HK-2 (cell line): ENCODE results near the gene GRAMD2B.
"Not testable (repeated sequence)": the region's sequence is repeated elsewhere in the genome, so short reads cannot be mapped to it uniquely, and the experiment has no call there.

Experiments
- DNase-seq: peaks from one replicate; pipeline ENCODE4 v3.0.0-alpha.2; 2018; ENCODE audit not compliant: unreplicated experiment

GRAMD2B gene

GRCh38 chr5:126449751-126450271 lies 26.6 kb downstream of the GRAMD2B start:
- no peak for DNase-seq

GRCh38 chr5:126450346-126450745 lies 27.1 kb downstream of the GRAMD2B start:
- no peak for DNase-seq

GRCh38 chr5:126450907-126451306 lies 27.7 kb downstream of the GRAMD2B start:
- no peak for DNase-seq

GRCh38 chr5:126452477-126452876 lies 29.3 kb downstream of the GRAMD2B start:
- DNase-seq: no peak

- no peak for DNase-seq
These were observed 30.9 kb downstream of the GRAMD2B start for GRCh38 chr5:126454081-126454480.

- no peak for DNase-seq
These were observed 31.3 kb downstream of the GRAMD2B start for GRCh38 chr5:126454535-126454934.

- DNase-seq: no peak
These were observed 32.1 kb downstream of the GRAMD2B start for GRCh38 chr5:126455264-126455663.

- DNase-seq: no peak
These were observed 32.5 kb downstream of the GRAMD2B start for GRCh38 chr5:126455728-126456127.

- DNase-seq: no peak
These were observed 33.1 kb downstream of the GRAMD2B start for GRCh38 chr5:126456217-126456820.

- no peak for DNase-seq
These were observed 37.2 kb downstream of the GRAMD2B start for GRCh38 chr5:126460459-126460858.

- DNase-seq: no peak
These were observed 37.8 kb downstream of the GRAMD2B start for GRCh38 chr5:126460977-126461376.

GRCh38 chr5:126461838-126462237 lies 38.6 kb downstream of the GRAMD2B start:
- no peak for DNase-seq

GRCh38 chr5:126462239-126463014 lies 39.2 kb downstream of the GRAMD2B start:
- no peak for DNase-seq

- DNase-seq: no peak
These were observed 40.8 kb downstream of the GRAMD2B start for GRCh38 chr5:126464016-126464415.

GRCh38 chr5:126464959-126465358 lies 41.8 kb downstream of the GRAMD2B start:
- DNase-seq: no peak

- DNase-seq: no peak
These were observed 44.9 kb downstream of the GRAMD2B start for GRCh38 chr5:126468091-126468490.

GRCh38 chr5:126469536-126470316 lies 46.5 kb downstream of the GRAMD2B start:
- no peak for DNase-seq

- DNase-seq: not testable (repeated sequence)
These were observed 47.3 kb downstream of the GRAMD2B start for GRCh38 chr5:126470529-126470928.

- no peak for DNase-seq
These were observed 48.0 kb downstream of the GRAMD2B start for GRCh38 chr5:126471247-126471646.

GRCh38 chr5:126471875-126472537 lies 48.8 kb downstream of the GRAMD2B start:
- no peak for DNase-seq

- DNase-seq: no peak
These were observed 49.3 kb downstream of the GRAMD2B start for GRCh38 chr5:126472538-126472889.
